Measurements from ENCODE around the gene MORF4L2. TPM values are rescaled to one million over a fixed set of nuclear protein-coding genes. Genes with fewer than 3 reads are reported as not detected.

MORF4L2 gene
- total and polyA plus RNA-seq, 9 of the 15 experiments (the other 6 are each of a cell fraction or from before 2014, with no cell fraction given), result 324 to 781 (median 420) TPM

- TF ChIP-seq HNRNPLL (IDR thresholded peaks at IDR 0.05; ENCODE audit: low read depth, low read length, poor library complexity, severe bottlenecking) (no peak), CBX8 (IDR thresholded peaks at IDR 0.05; ENCODE audit: borderline replicate concordance, extremely low read depth, low read depth, low read length, poor library complexity, severe bottlenecking) (no peak), ZBTB9 (CRISPR knock-in tag; IDR thresholded peaks at IDR 0.05) (no peak), ELF2 (CRISPR knock-in tag; IDR thresholded peaks at IDR 0.05) (no peak)
These were observed 51.1 kb downstream of the MORF4L2 start (continued) for GRCh38 chrX:103635436-103635835.

GRCh38 chrX:103631145-103631544 is 55.4 kb downstream of the MORF4L2 start:
- no peak overlapping the region for H3K27ac ChIP-seq (ENCODE audit: extremely low read depth, low read depth, low read length)
- no peak overlapping the region for H3K4me3 ChIP-seq
- H3K9me3 ChIP-seq (replicated peaks; ENCODE audit: control insufficient read depth, insufficient read depth, low read depth, low read length), result no peaks in the 10 kb centered on the region
- DNase-seq (ENCODE audit: extremely low read depth in 1 of 4, low spot score in 3 of 4) (no peak), FAIRE-seq (no peak), ATAC-seq (no peak)
- intact Hi-C loops (cut with micrococcal nuclease), result no loop called here
- no peaks in the 10 kb centered on the region for H3K79me2 ChIP-seq (ENCODE audit: control insufficient read depth, insufficient read depth, low read length)
- no peak overlapping the region for H2AFZ ChIP-seq (ENCODE audit: low read depth, low read length)
- no peaks in the 10 kb centered on the region for H3K27me3 ChIP-seq (ENCODE audit: control insufficient read depth in 2 of 2, insufficient read depth in 2 of 2, low read length in 2 of 2)
- in situ Hi-C loops (cut with MboI), result no loop called here
- ChIA-PET POLR2A (interaction anchor here (0.9 kb wide), 1 partner anchor 15 kb away, joined by 4 read pairs; no protein-coding TSS in a partner anchor), CTCF (ENCODE audit: low intra/inter-chr PET ratio) (no interaction called here)
- no TSS peak for BruUV-seq (replicated peaks)
- WGBS (ENCODE audit: insufficient coverage, low coverage, missing lambda C conversion rate), result 53% methylated on average over 5 of the region's 5 CpGs
- H3K9me1 ChIP-seq (ENCODE audit: control insufficient read depth, insufficient read depth, low read length), result no peaks in the 10 kb centered on the region
- H3K4me1 ChIP-seq (replicated peaks in 1 of 2; ENCODE audit: control insufficient read depth in 2 of 2, insufficient read depth in 2 of 2, low read length in 2 of 2), result peaks cover 0 to 5% of the 10 kb centered on the region in 2 experiments; a peak in 3 of 5 replicates
- H3K4me2 ChIP-seq (ENCODE audit: insufficient read depth, low read length), result no peak overlapping the region
- no peaks in the 10 kb centered on the region for H3K36me3 ChIP-seq (ENCODE audit: control insufficient read depth, insufficient read depth, low read length)
- H3K9ac ChIP-seq (ENCODE audit: insufficient read depth in 1 of 2, low read depth in 2 of 2, low read length in 2 of 2), result no peak overlapping the region
- no peaks in the 10 kb centered on the region for H4K20me1 ChIP-seq (replicated peaks; ENCODE audit: control insufficient read depth, insufficient read depth, low read length)
- TF ChIP-seq GTF2A2 (tag; IDR thresholded peaks at IDR 0.05) (no peak), ZNF655 (CRISPR knock-in tag; IDR thresholded peaks at IDR 0.05) (no peak), ZNF785 (CRISPR knock-in tag; IDR thresholded peaks at IDR 0.05) (no peak), ERF (CRISPR knock-in tag; IDR thresholded peaks at IDR 0.05) (no peak), ZBTB43 (CRISPR knock-in tag; IDR thresholded peaks at IDR 0.05) (no peak), ZNF75A (CRISPR knock-in tag; IDR thresholded peaks at IDR 0.05) (no peak), POU5F1 (IDR thresholded peaks at IDR 0.05; ENCODE audit: borderline replicate concordance, low read depth, low read length, partially characterized antibody) (no peak), SREBF1 (IDR thresholded peaks at IDR 0.05; ENCODE audit: borderline replicate concordance, low read depth, low read length) (no peak), E2F4 (CRISPR knock-in tag; IDR thresholded peaks at IDR 0.05; ENCODE audit: low read depth) (no peak), FOS (IDR thresholded peaks at IDR 0.05; ENCODE audit: extremely low read depth, insufficient read length) (no peak), MXI1 (IDR thresholded peaks at IDR 0.05; ENCODE audit: low read depth, low read length) (no peak)

Measured in K562 (cell line).